Measurements from ENCODE around the gene MINDY3.
"Not testable (repeated sequence)": the region's sequence is repeated elsewhere in the genome, so short reads cannot be mapped to it uniquely, and the experiment has no call there.

The MINDY3 gene

GRCh38 chr10:15802375-15802949, 57.8 kb downstream of the MINDY3 start:
- no peak for DNase-seq

DNA sequence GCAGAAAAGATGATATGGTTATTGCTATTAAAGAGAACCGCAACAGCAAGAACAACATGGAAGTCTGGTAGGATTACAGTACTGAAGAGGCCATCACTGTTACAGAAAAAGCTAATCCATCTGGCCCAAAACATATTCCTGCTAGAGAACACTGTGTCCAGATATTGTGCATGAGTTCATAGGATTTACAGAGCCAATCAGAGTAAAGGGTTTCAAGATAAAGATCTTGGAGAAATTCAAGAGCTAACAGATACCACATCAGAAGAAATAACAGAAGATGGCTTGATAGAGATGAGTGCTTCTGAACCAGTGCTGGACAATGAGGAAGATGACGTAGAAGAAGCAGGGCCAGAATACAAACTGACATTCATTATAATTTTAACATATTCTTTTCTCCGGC, 58.7 kb downstream of the MINDY3 start:
- no peak for DNase-seq

DNA sequence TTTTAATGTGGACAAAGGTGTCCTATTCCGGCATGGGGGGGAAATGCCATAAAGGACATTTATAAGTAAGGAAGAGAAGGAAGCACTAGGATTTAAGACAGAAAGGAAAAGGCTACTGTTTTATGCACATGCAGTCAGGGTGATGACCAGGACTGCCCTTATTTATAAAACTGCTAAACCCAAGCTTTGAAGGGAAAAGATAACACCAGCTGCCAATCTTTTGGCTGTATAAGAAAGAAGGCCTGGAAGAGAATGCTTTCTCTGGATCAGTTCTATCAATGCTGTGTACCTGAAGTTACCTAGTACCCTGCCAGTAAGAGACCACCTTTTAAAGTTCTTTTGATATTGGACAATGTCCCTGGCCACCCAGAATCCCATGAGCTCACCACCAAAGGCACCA, 59.2 kb downstream of the MINDY3 start:
- no peak for DNase-seq

DNA sequence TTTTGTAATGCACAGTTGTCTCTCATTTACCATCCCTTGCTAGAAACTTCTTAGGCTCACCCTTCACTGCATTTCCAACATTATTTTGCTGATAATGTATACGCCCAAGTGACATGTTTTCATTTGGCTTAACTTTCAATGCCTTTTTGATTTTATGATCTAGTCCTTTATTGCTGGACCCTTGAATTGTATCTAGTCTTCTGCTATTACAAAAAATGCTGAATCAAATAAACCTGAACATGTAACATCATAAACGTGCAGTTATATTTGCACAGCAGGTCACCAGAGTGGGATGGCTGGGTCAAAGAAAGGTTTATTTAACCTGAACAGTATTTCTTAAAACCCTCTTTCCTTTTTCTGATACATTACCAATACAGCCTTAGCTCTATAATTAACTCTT, 63.0 kb downstream of the MINDY3 start:
- no peak for DNase-seq

- DNase-seq = no peak
These were observed 63.5 kb downstream of the MINDY3 start for GRCh38 chr10:15796762-15797161.

- DNase-seq = no peak
These were observed 64.1 kb downstream of the MINDY3 start for GRCh38 chr10:15796098-15796759.

DNA sequence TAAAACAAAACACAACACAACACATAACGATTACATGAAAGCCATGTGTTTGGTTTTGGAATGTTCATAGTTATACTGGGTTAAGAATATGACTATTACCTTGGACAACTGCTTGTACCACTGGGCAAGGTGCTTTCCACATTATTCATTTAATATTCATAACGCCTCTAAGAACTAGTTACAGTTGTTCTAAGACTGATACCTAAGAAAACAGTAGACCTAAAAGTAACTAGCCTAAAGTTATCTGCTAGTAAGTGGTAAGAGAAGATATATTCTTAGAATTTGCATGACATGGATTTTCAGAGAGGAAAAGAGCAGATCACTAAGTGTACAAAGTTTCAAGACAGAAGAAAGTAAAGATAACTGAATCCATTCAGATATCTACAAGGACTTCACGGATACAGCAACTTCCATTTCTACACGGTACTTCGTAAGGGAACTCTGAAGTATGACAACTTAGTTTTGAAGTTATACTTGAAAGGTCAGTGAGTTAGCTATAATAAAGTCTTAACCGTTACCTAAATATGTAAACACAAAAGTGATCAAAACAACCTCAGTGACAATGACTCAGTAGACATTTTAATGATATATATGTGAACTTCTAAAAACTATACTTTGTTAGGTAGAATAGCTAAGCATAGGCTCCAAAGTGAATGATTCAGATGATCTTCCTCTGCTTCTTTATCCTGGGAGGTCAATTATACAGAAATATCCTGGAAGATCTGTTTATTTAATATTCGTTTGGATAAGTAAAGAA, 65.1 kb downstream of the MINDY3 start:
- DNase-seq = no peak

DNA sequence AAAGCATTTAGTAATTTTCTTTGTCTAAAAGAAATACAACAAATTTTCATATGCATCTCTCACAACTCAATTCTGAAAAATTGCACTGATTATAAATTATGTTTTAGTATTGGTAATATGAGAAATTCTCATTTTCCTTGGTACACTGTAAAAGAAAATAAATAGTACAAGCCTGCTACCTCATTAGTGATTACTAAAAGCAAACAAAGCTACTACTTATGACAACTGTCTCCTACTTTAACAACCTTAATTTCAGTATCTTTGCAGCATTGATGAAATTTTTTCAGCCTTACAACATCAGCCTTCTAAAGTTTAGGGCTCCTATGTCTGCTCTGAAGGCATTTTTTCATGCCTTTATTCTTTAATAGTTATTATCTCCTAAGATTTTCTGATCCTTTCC, 65.7 kb downstream of the MINDY3 start:
- no peak for DNase-seq

DNA sequence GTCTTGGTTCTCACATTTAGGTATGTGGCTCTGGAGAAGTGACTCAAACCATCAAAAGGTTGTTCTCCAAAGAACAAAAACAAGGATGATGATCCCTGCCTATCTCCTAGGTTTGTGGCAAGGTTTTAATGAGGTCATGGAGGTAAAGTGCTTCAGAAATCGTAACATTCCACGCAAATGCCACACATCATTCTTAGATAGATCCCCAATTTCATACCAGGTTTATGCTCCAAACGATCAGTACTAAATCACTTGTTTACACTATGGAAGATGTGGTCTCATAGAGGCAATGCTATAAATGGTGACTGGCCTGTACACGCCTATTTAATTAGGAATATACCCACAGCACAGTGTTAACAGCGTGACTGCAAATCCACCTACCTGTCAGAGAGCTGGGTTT, 66.6 kb downstream of the MINDY3 start:
- no peak for DNase-seq

DNA sequence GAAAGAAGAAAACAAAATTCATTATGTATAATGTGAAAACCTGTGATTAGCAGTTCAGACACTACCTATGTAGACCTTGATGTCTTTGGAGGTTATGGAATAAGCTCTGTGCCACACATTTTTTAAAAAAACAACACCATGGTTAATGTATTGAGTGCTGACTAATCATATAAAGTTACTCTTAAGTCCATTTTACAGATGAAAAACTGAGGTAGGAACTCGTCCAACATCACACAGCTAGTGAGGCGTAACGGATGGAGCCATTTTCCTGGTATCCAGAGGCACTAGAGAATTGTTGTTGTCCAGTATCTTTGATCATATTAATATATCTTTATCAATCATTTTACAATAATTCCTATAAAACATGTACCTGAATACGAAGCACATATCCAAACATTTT, 67.5 kb downstream of the MINDY3 start:
- no peak for DNase-seq

DNA sequence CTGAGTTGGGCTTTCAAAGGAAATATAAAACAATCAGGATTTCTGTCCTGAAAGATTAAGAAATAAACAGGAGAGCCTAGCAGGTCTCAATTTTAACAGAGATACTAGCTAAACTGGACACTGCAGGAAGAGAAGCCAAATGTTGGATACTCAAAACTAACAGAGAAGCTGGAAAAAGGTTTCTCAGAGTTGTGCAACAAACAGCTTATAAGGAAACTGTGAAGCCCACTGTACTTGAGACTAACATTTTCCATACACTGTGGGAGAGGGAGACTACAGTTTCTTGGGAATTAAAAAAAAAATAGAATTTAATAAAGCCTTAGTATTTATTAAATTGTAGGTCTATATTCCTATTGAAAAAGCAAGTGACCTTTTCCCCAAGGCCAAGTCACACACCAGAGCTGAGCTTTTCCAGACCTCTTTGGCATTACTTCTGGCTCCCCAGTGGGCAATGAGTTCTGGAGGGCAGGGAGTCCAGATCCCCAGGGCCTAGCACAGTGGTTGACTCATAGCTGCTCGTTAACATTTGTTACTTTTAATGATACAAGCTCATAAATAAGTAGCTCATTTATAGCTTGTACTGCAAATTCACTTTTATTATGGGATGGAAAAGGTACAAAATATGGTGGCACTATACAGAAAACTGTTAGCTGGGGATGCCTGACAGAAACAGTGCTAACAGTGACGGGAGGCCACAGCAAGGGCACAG, 68.3 kb downstream of the MINDY3 start:
- DNase-seq = no peak

- DNase-seq = no peak
These were observed 70.3 kb downstream of the MINDY3 start for GRCh38 chr10:15789793-15790525.

DNA sequence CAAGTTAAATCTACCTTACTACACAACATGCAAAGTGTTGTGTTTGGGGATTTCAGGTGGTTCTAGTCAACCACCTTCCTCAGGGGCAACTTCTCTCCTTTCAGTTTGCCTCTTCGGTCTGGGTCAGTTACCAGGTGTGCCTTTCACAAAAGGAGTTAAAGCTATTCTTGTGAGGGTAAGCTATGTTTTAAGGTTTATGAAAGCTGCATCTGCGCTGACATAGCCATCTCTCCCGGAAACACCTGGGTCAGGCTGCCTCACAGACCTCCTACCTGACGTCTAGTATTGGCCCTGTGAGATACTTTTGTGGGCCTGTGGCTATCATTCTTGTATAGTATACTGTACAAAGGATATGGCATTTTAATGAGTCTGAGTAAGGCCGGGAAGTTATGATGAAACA, 72.9 kb downstream of the MINDY3 start:
- DNase-seq = no peak

GRCh38 chr10:15784662-15785300, 75.5 kb downstream of the MINDY3 start:
- DNase-seq = no peak

GRCh38 chr10:15783941-15784636, 76.2 kb downstream of the MINDY3 start:
- no peak for DNase-seq

DNA sequence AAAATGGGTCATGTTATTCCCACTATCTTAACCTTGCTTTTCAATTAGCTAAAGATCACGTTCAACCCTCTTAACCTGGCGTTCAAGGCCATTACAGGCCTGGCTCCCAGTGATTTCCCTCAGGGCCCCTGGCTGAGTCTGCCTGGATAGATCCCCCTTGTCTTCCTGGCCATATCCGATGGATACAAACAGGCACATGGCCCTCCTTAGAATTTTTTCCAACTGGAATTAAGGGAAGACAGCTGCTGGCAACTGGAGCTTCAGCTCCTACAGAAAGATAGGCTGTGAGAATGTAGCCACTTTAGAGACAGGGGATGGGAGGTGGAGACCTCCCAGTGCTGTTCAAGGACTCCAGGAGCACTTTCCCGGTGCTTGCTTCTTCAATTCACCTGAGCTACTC, 77.5 kb downstream of the MINDY3 start:
- no peak for DNase-seq

- no peak for DNase-seq
These were observed 78.8 kb downstream of the MINDY3 start for GRCh38 chr10:15781381-15781960.

DNA sequence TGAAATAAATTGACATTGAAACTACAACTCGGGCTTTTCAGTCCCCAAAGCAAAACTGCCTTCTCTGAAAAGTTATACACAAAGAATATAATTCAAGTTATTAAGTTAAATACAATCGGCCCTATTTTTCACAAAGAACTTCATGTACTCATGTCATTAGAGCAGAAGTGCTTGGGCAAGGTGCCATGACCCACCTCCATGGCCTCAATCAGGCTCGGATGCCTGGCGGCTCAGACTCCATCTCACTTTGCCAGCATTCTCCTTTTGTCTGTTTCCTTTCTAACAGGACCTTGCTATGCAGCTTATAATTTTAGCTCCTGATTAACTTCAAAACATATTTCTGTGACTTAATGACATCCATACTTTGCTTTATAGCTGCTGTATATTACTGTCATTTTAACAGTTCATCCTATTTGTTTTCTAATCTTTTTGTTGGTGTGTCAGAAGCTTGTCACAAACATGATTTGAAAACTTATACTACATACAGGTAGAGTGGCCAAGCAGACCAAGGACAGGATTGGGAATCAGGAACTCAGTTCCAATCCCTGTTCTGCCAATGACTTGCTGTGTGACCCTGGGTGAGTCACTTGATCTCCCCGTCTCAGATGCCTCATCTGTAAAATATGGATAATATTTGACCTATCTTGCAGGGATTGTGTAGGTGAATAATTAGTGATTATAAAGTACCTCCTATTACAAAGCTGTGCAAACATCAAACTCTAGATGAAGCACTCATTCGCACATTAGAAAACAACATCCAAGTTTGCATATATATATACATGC, 79.8 kb downstream of the MINDY3 start:
- DNase-seq = no peak

- DNase-seq = no peak
These were observed 84.8 kb downstream of the MINDY3 start for GRCh38 chr10:15775513-15775912.

GRCh38 chr10:15774534-15774933, 85.8 kb downstream of the MINDY3 start:
- DNase-seq = not testable (repeated sequence)

All from NK-92 treated with Interleukin-12 subunit alpha and Interleukin-12 subunit beta, amount 100 ng/mL, for 24 hours (cell line).